ENCODE measurements around the gene SLC2A9. TPM values are rescaled to one million over a fixed set of nuclear protein-coding genes. Genes with fewer than 3 reads are reported as not detected.

SLC2A9 gene
- total RNA-seq, 1 donor from 2014 or later = 25.2 TPM

GRCh38 chr4:9940041-9940440, 81.3 kb downstream of the SLC2A9 start:
- no peaks in the 10 kb centered on the region for H3K27me3 ChIP-seq (ENCODE audit: low read depth)
- no peaks in the 10 kb centered on the region for H3K9me3 ChIP-seq
- intact Hi-C loops (cut with DNase I) = no loop called here
- no peak for DNase-seq
- no peaks in the 10 kb centered on the region for H3K4me1 ChIP-seq
- TF ChIP-seq, protein P1, sequence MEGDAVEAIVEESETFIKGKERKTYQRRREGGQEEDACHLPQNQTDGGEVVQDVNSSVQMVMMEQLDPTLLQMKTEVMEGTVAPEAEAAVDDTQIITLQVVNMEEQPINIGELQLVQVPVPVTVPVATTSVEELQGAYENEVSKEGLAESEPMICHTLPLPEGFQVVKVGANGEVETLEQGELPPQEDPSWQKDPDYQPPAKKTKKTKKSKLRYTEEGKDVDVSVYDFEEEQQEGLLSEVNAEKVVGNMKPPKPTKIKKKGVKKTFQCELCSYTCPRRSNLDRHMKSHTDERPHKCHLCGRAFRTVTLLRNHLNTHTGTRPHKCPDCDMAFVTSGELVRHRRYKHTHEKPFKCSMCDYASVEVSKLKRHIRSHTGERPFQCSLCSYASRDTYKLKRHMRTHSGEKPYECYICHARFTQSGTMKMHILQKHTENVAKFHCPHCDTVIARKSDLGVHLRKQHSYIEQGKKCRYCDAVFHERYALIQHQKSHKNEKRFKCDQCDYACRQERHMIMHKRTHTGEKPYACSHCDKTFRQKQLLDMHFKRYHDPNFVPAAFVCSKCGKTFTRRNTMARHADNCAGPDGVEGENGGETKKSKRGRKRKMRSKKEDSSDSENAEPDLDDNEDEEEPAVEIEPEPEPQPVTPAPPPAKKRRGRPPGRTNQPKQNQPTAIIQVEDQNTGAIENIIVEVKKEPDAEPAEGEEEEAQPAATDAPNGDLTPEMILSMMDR (IDR thresholded peaks at IDR 0.05) = no peak
- no peaks in the 10 kb centered on the region for H3K36me3 ChIP-seq
- no peak overlapping the region for H3K27ac ChIP-seq
- no peak for ATAC-seq
- no peak overlapping the region for H3K4me3 ChIP-seq

- intact Hi-C loops (cut with DNase I) = no loop called here
Measured at GRCh38 chr4:9938933-9939332, 82.4 kb downstream of the SLC2A9 start.

DNA sequence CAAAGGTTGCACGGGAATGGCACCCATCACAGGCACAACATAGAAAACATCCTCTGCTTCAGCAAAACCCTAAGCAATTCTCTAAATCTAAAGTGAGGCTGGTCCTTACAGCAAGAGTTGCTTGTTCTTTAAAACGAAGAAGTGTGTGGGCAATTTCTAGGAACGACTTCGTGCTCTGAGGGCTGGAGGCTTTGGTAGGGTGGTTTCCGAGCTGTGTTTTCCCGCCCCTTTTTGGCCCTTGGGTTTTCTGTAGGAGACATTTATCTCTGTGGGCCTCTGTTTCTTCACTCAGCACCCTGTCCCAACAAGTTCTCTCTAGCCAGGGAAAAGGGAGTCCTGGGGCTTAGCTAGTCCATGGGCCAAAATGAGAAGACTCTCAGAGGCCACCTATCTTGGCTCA, 84.2 kb downstream of the SLC2A9 start:
- H3K4me1 ChIP-seq = no peaks in the 10 kb centered on the region

More at GRCh38 chr4:9938933-9939332, 82.4 kb downstream of the SLC2A9 start:
- no peak overlapping the region for H3K27ac ChIP-seq
- no peak overlapping the region for H3K4me3 ChIP-seq
- no peaks in the 10 kb centered on the region for H3K9me3 ChIP-seq
- ATAC-seq (no peak), DNase-seq (no peak)
- no peaks in the 10 kb centered on the region for H3K27me3 ChIP-seq (ENCODE audit: low read depth)
- no peaks in the 10 kb centered on the region for H3K36me3 ChIP-seq
- no peaks in the 10 kb centered on the region for H3K4me1 ChIP-seq
- TF ChIP-seq, protein P1 (IDR thresholded peaks at IDR 0.05) = no peak

DNA sequence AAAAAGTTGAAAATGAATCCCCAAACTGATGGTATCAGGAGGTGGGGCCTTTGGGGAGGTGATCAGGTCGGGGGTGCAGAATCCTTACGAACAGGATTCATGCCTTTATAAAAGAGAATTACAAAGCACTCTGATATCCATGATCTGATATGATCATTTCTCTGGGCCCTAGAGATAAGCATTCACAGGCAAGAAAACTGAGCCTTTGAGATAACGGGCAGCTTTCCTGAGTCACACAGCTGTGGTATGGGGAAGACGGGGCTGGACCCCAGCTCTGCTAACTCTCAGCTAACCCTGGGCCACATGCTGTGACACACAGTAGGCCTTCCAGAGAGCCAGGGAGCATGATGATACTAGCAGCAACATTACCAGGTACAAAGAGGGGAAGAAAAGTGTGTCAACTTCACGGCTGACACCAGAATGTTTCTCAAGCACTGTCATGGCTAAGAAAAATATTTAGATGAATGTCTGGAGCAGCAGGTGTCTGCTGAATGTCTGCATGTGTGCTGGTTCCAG, 85.1 kb downstream of the SLC2A9 start:
- no peaks in the 10 kb centered on the region for H3K36me3 ChIP-seq
- TF ChIP-seq, protein P1 (IDR thresholded peaks at IDR 0.05) = no peak
- no peaks in the 10 kb centered on the region for H3K4me1 ChIP-seq
- intact Hi-C loops (cut with DNase I) = no loop called here
- no peak for ATAC-seq
- no peak overlapping the region for H3K27ac ChIP-seq
- DNase-seq = no peak
- no peaks in the 10 kb centered on the region for H3K9me3 ChIP-seq
- no peak overlapping the region for H3K4me3 ChIP-seq
- H3K27me3 ChIP-seq (ENCODE audit: low read depth) = no peaks in the 10 kb centered on the region

More for the DNA sequence above, 84.2 kb downstream of the SLC2A9 start:
- Histone ChIP-seq H3K4me3 (no peak overlapping the region), H3K36me3 (no peaks in the 10 kb centered on the region), H3K27ac (no peak overlapping the region), H3K9me3 (no peaks in the 10 kb centered on the region), H3K27me3 (ENCODE audit: low read depth) (no peaks in the 10 kb centered on the region)
- no peak for ATAC-seq
- TF ChIP-seq, protein P1 (IDR thresholded peaks at IDR 0.05) = no peak
- DNase-seq = no peak
- intact Hi-C loops (cut with DNase I) = no loop called here

GRCh38 chr4:9933956-9934355, 87.3 kb downstream of the SLC2A9 start:
- Histone ChIP-seq H3K27ac (no peak overlapping the region), H3K36me3 (no peaks in the 10 kb centered on the region), H3K27me3 (ENCODE audit: low read depth) (no peaks in the 10 kb centered on the region), H3K4me3 (no peak overlapping the region), H3K9me3 (no peaks in the 10 kb centered on the region), H3K4me1 (no peaks in the 10 kb centered on the region)
- no peak for ATAC-seq
- TF ChIP-seq, protein P1 (IDR thresholded peaks at IDR 0.05) = no peak
- no peak for DNase-seq
- intact Hi-C loops (cut with DNase I) = no loop called here

Measured in lower lobe of right lung (tissue), 2 donors.